ENCODE measurements around the gene RALGDS.
A peak's percentile ranks its signal among the peaks of the same experiment; 100 is the strongest.
"Not testable (repeated sequence)": the region's sequence is repeated elsewhere in the genome, so short reads cannot be mapped to it uniquely, and the experiment has no call there.

RALGDS gene

DNA sequence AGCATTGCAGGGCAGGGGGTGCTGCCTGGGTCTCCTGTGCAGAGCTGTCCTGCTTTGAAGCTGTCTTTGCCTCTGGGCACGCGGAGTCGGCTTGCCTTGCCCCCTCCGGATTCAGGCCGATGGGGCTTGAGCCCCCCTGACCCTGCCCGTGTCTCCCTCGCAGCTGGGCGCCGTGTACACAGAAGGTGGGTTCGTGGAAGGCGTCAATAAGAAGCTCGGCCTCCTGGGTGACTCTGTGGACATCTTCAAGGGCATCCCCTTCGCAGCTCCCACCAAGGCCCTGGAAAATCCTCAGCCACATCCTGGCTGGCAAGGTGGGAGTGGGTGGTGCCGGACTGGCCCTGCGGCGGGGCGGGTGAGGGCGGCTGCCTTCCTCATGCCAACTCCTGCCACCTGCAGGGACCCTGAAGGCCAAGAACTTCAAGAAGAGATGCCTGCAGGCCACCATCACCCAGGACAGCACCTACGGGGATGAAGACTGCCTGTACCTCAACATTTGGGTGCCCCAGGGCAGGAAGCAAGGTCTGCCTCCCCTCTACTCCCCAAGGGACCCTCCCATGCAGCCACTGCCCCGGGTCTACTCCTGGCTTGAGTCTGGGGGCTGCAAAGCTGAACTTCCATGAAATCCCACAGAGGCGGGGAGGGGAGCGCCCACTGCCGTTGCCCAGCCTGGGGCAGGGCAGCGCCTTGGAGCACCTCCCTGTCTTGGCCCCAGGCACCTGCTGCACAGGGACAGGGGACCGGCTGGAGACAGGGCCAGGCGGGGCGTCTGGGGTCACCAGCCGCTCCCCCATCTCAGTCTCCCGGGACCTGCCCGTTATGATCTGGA is 56.6 kb downstream of the RALGDS start:
- DNase-seq (ENCODE audit: low read depth in 1 of 2, low spot score in 1 of 2) = no peak
- Histone ChIP-seq H3K4me3 (replicated peaks; ENCODE audit: insufficient read depth, low read length) (no peak overlapping the region), H3K27ac (replicated peaks) (no peak overlapping the region), H3K27me3 (ENCODE audit: insufficient read depth, poor library complexity, severe bottlenecking) (no peaks in the 10 kb centered on the region)
- TF ChIP-seq SPI1 (IDR thresholded peaks at IDR 0.05; ENCODE audit: borderline replicate concordance, low read depth) = no peak
- TF ChIP-seq GABPA (IDR thresholded peaks at IDR 0.05; ENCODE audit: low read depth) = no peak
- TF ChIP-seq, protein P1, sequence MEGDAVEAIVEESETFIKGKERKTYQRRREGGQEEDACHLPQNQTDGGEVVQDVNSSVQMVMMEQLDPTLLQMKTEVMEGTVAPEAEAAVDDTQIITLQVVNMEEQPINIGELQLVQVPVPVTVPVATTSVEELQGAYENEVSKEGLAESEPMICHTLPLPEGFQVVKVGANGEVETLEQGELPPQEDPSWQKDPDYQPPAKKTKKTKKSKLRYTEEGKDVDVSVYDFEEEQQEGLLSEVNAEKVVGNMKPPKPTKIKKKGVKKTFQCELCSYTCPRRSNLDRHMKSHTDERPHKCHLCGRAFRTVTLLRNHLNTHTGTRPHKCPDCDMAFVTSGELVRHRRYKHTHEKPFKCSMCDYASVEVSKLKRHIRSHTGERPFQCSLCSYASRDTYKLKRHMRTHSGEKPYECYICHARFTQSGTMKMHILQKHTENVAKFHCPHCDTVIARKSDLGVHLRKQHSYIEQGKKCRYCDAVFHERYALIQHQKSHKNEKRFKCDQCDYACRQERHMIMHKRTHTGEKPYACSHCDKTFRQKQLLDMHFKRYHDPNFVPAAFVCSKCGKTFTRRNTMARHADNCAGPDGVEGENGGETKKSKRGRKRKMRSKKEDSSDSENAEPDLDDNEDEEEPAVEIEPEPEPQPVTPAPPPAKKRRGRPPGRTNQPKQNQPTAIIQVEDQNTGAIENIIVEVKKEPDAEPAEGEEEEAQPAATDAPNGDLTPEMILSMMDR (IDR thresholded peaks at IDR 0.05; ENCODE audit: insufficient read depth, low read length) = no peak
- TF ChIP-seq POLR2AphosphoS5 (IDR thresholded peaks at IDR 0.05; ENCODE audit: low read depth) = no peak
- TF ChIP-seq, protein P2, sequence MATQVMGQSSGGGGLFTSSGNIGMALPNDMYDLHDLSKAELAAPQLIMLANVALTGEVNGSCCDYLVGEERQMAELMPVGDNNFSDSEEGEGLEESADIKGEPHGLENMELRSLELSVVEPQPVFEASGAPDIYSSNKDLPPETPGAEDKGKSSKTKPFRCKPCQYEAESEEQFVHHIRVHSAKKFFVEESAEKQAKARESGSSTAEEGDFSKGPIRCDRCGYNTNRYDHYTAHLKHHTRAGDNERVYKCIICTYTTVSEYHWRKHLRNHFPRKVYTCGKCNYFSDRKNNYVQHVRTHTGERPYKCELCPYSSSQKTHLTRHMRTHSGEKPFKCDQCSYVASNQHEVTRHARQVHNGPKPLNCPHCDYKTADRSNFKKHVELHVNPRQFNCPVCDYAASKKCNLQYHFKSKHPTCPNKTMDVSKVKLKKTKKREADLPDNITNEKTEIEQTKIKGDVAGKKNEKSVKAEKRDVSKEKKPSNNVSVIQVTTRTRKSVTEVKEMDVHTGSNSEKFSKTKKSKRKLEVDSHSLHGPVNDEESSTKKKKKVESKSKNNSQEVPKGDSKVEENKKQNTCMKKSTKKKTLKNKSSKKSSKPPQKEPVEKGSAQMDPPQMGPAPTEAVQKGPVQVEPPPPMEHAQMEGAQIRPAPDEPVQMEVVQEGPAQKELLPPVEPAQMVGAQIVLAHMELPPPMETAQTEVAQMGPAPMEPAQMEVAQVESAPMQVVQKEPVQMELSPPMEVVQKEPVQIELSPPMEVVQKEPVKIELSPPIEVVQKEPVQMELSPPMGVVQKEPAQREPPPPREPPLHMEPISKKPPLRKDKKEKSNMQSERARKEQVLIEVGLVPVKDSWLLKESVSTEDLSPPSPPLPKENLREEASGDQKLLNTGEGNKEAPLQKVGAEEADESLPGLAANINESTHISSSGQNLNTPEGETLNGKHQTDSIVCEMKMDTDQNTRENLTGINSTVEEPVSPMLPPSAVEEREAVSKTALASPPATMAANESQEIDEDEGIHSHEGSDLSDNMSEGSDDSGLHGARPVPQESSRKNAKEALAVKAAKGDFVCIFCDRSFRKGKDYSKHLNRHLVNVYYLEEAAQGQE (IDR thresholded peaks at IDR 0.05; ENCODE audit: insufficient replicate concordance, low read depth) = no peak

DNA sequence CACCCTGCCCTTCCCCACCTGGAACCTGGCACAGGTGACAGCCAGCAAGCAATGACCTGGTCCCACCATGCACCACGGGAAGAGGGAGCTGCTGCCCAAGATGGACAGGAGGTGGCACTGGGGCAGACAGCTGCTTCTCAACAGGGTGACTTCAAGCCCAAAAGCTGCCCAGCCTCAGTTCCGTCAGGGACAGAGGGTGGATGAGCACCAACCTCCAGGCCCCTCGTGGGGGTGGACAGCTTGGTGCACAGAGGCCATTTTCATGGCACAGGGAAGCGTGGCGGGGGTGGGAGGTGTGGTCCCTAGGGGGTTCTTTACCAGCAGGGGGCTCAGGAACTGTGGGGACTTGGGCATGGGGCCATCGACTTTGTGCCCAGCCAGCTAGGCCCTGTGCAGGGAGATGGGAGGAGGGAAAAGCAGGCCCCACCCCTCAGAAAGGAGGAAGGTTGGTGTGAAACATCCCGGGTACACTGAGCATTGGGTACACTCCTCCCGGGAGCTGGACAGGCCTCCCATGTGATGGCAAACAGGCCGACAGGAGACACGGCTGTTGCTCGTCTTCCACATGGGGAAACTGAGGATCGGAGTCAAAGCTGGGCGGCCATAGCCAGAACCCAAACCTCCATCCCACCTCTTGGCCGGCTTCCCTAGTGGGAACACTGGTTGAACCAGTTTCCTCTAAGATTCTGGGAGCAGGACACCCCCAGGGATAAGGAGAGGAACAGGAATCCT is 57.4 kb downstream of the RALGDS start:
- Histone ChIP-seq H3K4me3 (replicated peaks; ENCODE audit: insufficient read depth, low read length) (no peak overlapping the region), H3K27me3 (ENCODE audit: insufficient read depth, poor library complexity, severe bottlenecking) (no peaks in the 10 kb centered on the region), H3K27ac (replicated peaks) (no peak overlapping the region)
- no peak for DNase-seq (ENCODE audit: low read depth in 1 of 2, low spot score in 1 of 2)
- TF ChIP-seq, protein P1 (IDR thresholded peaks at IDR 0.05; ENCODE audit: insufficient read depth, low read length) = no peak
- peak; percentile 36 for TF ChIP-seq POLR2AphosphoS5 (IDR thresholded peaks at IDR 0.05; ENCODE audit: low read depth)

DNA sequence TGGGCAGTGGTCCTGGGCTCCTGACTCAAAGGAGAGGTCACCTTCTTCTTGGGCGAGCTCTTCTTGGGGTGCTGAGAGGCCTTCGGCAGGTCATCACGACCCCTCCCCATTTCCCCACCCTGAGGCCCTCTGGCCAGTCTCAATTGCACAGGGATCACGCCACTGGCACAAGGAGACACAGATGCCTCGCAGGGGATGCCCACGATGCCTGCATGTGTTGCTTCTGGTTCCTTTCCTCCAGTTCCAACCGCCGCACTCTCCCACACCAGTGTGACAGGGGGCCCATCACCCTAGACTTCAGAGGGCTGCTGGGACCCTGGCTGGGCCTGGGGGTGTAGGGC is 57.9 kb downstream of the RALGDS start:
- DNase-seq (ENCODE audit: low read depth in 1 of 2, low spot score in 1 of 2) = no peak
- TF ChIP-seq, protein P2 (IDR thresholded peaks at IDR 0.05; ENCODE audit: insufficient replicate concordance, low read depth) = no peak
- TF ChIP-seq, protein P1 (IDR thresholded peaks at IDR 0.05; ENCODE audit: insufficient read depth, low read length) = no peak
- TF ChIP-seq SPI1 (IDR thresholded peaks at IDR 0.05; ENCODE audit: borderline replicate concordance, low read depth) (no peak), POLR2AphosphoS5 (IDR thresholded peaks at IDR 0.05; ENCODE audit: low read depth) (no peak), GABPA (IDR thresholded peaks at IDR 0.05; ENCODE audit: low read depth) (no peak)
- Histone ChIP-seq H3K27ac (replicated peaks) (no peak overlapping the region), H3K4me3 (replicated peaks; ENCODE audit: insufficient read depth, low read length) (no peak overlapping the region), H3K27me3 (ENCODE audit: insufficient read depth, poor library complexity, severe bottlenecking) (no peaks in the 10 kb centered on the region)

DNA sequence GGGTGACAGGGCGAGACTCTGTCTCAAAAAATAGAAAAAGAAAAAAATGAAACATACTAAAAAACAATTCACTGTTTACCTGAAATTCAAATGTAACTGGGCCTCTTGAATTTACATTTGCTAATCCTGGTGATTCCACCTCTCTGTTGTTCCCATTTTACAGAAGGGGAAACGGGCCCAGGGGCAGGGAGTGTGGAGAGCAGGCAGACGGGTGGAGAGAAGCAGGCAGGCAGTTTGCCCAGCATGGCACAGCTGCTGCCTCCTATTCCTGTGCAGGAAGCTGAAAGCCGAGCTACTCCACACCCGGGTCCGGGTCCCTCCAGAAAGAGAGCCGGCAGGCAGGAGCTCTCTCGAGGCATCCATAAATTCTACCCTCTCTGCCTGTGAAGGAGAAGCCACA is 58.5 kb downstream of the RALGDS start:
- H3K27me3 ChIP-seq (ENCODE audit: insufficient read depth, poor library complexity, severe bottlenecking); H3K27ac ChIP-seq (replicated peaks); H3K4me3 ChIP-seq (replicated peaks; ENCODE audit: insufficient read depth, low read length); DNase-seq (ENCODE audit: low read depth in 1 of 2, low spot score in 1 of 2): not testable (repeated sequence)

DNA sequence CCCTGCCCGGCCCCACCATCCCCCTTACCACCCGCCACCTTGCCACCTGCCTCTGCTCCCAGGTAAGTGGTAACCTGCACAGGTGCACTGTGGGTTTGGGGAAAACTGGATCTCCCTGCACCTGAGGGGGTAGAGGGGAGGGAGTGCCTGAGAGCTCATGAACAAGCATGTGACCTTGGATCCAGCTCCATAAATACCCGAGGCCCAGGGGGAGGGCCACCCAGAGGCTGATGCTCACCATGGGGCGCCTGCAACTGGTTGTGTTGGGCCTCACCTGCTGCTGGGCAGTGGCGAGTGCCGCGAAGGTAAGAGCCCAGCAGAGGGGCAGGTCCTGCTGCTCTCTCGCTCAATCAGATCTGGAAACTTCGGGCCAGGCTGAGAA is 59.3 kb downstream of the RALGDS start, which contains the start of gene CEL:
TSS of gene CEL (plus strand) at position 218 of the 382 bp plus-strand sequence. CDS start at position 240, 22 bp downstream.
- H3K27me3 ChIP-seq (ENCODE audit: insufficient read depth, poor library complexity, severe bottlenecking) = not testable (repeated sequence)

DNA sequence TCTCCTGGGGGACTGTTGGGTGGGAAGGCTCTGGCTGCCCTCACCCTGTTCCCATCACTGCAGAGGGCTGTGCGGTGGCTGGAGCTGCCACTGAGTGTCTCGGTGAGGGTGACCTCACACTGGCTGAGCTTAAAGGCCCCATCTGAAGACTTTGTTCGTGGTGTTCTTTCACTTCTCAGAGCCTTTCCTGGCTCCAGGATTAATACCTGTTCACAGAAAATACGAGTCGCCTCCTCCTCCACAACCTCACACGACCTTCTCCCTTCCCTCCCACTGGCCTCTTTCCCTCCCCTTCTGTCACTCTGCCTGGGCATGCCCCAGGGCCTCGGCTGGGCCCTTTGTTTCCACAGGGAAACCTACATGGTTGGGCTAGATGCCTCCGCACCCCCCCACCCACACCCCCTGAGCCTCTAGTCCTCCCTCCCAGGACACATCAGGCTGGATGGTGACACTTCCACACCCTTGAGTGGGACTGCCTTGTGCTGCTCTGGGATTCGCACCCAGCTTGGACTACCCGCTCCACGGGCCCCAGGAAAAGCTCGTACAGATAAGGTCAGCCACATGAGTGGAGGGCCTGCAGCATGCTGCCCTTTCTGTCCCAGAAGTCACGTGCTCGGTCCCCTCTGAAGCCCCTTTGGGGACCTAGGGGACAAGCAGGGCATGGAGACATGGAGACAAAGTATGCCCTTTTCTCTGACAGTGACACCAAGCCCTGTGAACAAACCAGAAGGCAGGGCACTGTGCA is 59.8 kb downstream of the RALGDS start:
- not testable (repeated sequence) for DNase-seq (ENCODE audit: low read depth in 1 of 2, low spot score in 1 of 2); H3K4me3 ChIP-seq (replicated peaks; ENCODE audit: insufficient read depth, low read length); H3K27me3 ChIP-seq (ENCODE audit: insufficient read depth, poor library complexity, severe bottlenecking)
- peak overlapping the region; percentile 40 for H3K27ac ChIP-seq (replicated peaks)

More for the DNA sequence above, 59.3 kb downstream of the RALGDS start, which contains the start of gene CEL:
- H3K4me3 ChIP-seq (replicated peaks; ENCODE audit: insufficient read depth, low read length); DNase-seq (ENCODE audit: low read depth in 1 of 2, low spot score in 1 of 2): not testable (repeated sequence)
- H3K27ac ChIP-seq (replicated peaks) = peak within 1 kb of the TSS; percentile 40
